ENCODE measurements around the gene FAF2. TPM values are rescaled to one million over a fixed set of nuclear protein-coding genes. Genes with fewer than 3 reads are reported as not detected.

The FAF2 gene
- total RNA-seq, 2 experiments from 2014 or later = 27.5 to 30.1 TPM

DNA sequence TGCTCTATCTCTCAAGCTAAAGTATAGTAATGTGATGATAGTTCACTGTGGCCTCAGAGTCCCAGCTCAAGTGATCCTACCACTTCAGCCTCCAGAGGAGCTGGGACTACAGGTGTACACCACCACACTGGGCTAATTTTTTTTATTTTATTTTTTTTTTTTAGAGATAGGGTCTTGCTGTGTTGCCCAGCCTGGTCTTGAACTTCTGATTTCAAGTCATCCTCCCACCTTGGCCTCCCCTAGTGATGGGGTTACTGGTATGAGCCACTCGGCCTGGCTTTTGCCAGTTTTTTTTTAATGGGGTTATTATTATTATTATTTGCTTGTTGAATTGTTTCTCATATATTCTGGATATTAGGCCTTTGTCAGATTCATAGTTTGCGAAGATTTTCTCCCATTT is 13.2 kb downstream of the FAF2 start:
- Mint-ChIP-seq H3K36me3 (ENCODE audit: low read depth) (peaks cover 41% of the 10 kb centered on the region), H3K27me3 (no peaks in the 10 kb centered on the region), H3K4me3 (no peak overlapping the region), H3K4me1 (ENCODE audit: low read depth) (peaks cover 60% of the 10 kb centered on the region), H3K27ac (no peak overlapping the region), H3K9me3 (no peaks in the 10 kb centered on the region)
- DNase-seq (no peak), ATAC-seq (ENCODE audit: poor library complexity) (no peak)
- H3K9me3 ChIP-seq (ENCODE audit: control insufficient read depth in 1 of 2, insufficient read depth in 1 of 2, low read length in 2 of 2) = no peaks in the 10 kb centered on the region
- H3K27ac ChIP-seq (ENCODE audit: low read depth in 1 of 2, low read length in 2 of 2) = no peak overlapping the region
- intact Hi-C loops (cut with DNase I, micrococcal nuclease) = no loop called here
- TF ChIP-seq, protein P1, sequence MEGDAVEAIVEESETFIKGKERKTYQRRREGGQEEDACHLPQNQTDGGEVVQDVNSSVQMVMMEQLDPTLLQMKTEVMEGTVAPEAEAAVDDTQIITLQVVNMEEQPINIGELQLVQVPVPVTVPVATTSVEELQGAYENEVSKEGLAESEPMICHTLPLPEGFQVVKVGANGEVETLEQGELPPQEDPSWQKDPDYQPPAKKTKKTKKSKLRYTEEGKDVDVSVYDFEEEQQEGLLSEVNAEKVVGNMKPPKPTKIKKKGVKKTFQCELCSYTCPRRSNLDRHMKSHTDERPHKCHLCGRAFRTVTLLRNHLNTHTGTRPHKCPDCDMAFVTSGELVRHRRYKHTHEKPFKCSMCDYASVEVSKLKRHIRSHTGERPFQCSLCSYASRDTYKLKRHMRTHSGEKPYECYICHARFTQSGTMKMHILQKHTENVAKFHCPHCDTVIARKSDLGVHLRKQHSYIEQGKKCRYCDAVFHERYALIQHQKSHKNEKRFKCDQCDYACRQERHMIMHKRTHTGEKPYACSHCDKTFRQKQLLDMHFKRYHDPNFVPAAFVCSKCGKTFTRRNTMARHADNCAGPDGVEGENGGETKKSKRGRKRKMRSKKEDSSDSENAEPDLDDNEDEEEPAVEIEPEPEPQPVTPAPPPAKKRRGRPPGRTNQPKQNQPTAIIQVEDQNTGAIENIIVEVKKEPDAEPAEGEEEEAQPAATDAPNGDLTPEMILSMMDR (IDR thresholded peaks at IDR 0.05) = no peak
- no peak overlapping the region for H3K4me3 ChIP-seq (ENCODE audit: low read length)
- ChIA-PET POLR2A (no interaction called here), CTCF (interaction anchor here (1.2 kb wide), 1 partner anchor 13 kb away, joined by 4 read pairs; the partner anchor contains the start of gene FAF2)
- peaks cover 6% of the 10 kb centered on the region for H3K4me1 ChIP-seq (ENCODE audit: insufficient read depth, low read length)
- peaks cover 25% of the 10 kb centered on the region for H3K36me3 ChIP-seq (ENCODE audit: insufficient read depth, low read length)
- H3K27me3 ChIP-seq (ENCODE audit: control insufficient read depth in 1 of 2, insufficient read depth in 2 of 2, low read length in 2 of 2) = no peaks in the 10 kb centered on the region

GRCh38 chr5:176463113-176463764 is 15.1 kb downstream of the FAF2 start:
- DNase-seq = no peak
- Histone ChIP-seq H3K9me3 (ENCODE audit: control insufficient read depth in 1 of 2, insufficient read depth in 1 of 2, low read length in 2 of 2) (no peaks in the 10 kb centered on the region), H3K27ac (ENCODE audit: low read depth in 1 of 2, low read length in 2 of 2) (no peak overlapping the region), H3K4me1 (ENCODE audit: insufficient read depth, low read length) (peaks cover 6% of the 10 kb centered on the region), H3K27me3 (ENCODE audit: control insufficient read depth in 1 of 2, insufficient read depth in 2 of 2, low read length in 2 of 2) (no peaks in the 10 kb centered on the region), H3K36me3 (ENCODE audit: insufficient read depth, low read length) (peaks cover 26% of the 10 kb centered on the region), H3K4me3 (ENCODE audit: low read length) (no peak overlapping the region)
- Mint-ChIP-seq H3K27me3 (no peaks in the 10 kb centered on the region), H3K9me3 (no peaks in the 10 kb centered on the region), H3K4me3 (no peak overlapping the region), H3K4me1 (ENCODE audit: low read depth) (peaks cover 53% of the 10 kb centered on the region), H3K27ac (no peak overlapping the region), H3K36me3 (ENCODE audit: low read depth) (peaks cover 42% of the 10 kb centered on the region)
- TF ChIP-seq, protein P1 (IDR thresholded peaks at IDR 0.05) = no peak
- ChIA-PET POLR2A (interaction anchor here (1.4 kb wide), 1 partner anchor 80 kb away, joined by 4 read pairs; no protein-coding TSS in a partner anchor), CTCF (interaction anchor here (1.2 kb wide), 1 partner anchor 107 kb away, joined by 3 read pairs; no protein-coding TSS in a partner anchor)
- no peak for ATAC-seq (ENCODE audit: poor library complexity)
- intact Hi-C loops (cut with DNase I, micrococcal nuclease) = no loop called here

- CTCF ChIA-PET = interaction anchor here (1.1 to 1.3 kb wide), 3 partner anchors 18 to 50 kb away, joined by 3 to 4 read pairs (median 3); partner anchors contain the start of gene FAF2
Measured at GRCh38 chr5:176466245-176466871, 18.2 kb downstream of the FAF2 start.

More at GRCh38 chr5:176466245-176466871, 18.2 kb downstream of the FAF2 start:
- no peaks in the 10 kb centered on the region for H3K27me3 ChIP-seq (ENCODE audit: control insufficient read depth in 1 of 2, insufficient read depth in 2 of 2, low read length in 2 of 2)
- peaks cover 46% of the 10 kb centered on the region for H3K4me1 Mint-ChIP-seq (ENCODE audit: low read depth)
- no peak overlapping the region for H3K27ac ChIP-seq (ENCODE audit: low read depth in 1 of 2, low read length in 2 of 2)
- H3K27me3 Mint-ChIP-seq = no peaks in the 10 kb centered on the region
- H3K27ac Mint-ChIP-seq = no peak overlapping the region
- POLR2A ChIA-PET = no interaction called here
- no peaks in the 10 kb centered on the region for H3K4me1 ChIP-seq (ENCODE audit: insufficient read depth, low read length)
- no peaks in the 10 kb centered on the region for H3K9me3 ChIP-seq (ENCODE audit: control insufficient read depth in 1 of 2, insufficient read depth in 1 of 2, low read length in 2 of 2)
- TF ChIP-seq, protein P1 (IDR thresholded peaks at IDR 0.05) = no peak
- H3K4me3 ChIP-seq (ENCODE audit: low read length) = no peak overlapping the region
- intact Hi-C loops (cut with DNase I, micrococcal nuclease) = no loop called here
- ATAC-seq (ENCODE audit: poor library complexity) (no peak), DNase-seq (peak in 1 of 14 experiments; percentile 16)
- H3K36me3 ChIP-seq (ENCODE audit: insufficient read depth, low read length) = peaks cover 27% of the 10 kb centered on the region
- H3K9me3 Mint-ChIP-seq = no peaks in the 10 kb centered on the region
- H3K36me3 Mint-ChIP-seq (ENCODE audit: low read depth) = peaks cover 43% of the 10 kb centered on the region
- H3K4me3 Mint-ChIP-seq = no peak overlapping the region
